ENCODE measurements around the gene KDM5B. TPM values are rescaled to one million over a fixed set of nuclear protein-coding genes. Genes with fewer than 3 reads are reported as not detected.

The KDM5B gene
- total and polyA plus RNA-seq, 9 of the 15 experiments (the other 6 are each of a cell fraction or from before 2014, with no cell fraction given), result 15.4 to 90.6 (median 57.1) TPM

GRCh38 chr1:202692959-202693555 lies 115.2 kb downstream of the KDM5B start (continued):
- TF ChIP-seq GABPA (tag; conservative IDR thresholded peaks at IDR 0.05; ENCODE audit: low read depth) (no peak), ZNF143 (CRISPR knock-in tag; IDR thresholded peaks at IDR 0.05) (peak; percentile 41; the same call in 1 of the 2 replicates), ZNF347 (CRISPR knock-in tag; IDR thresholded peaks at IDR 0.05; ENCODE audit: low read depth) (no peak), MIER1 (IDR thresholded peaks at IDR 0.05; ENCODE audit: low read depth) (peak; percentile 98), VEZF1 (CRISPR knock-in tag; IDR thresholded peaks at IDR 0.05) (peak; percentile 45), ZNF224 (CRISPR knock-in tag; IDR thresholded peaks at IDR 0.05) (peak; percentile 63; the same call in 1 of the 2 replicates), HBP1 (CRISPR knock-in tag; IDR thresholded peaks at IDR 0.05) (no peak), PURB (CRISPR knock-in tag; IDR thresholded peaks at IDR 0.05; ENCODE audit: low read depth) (no peak), MTA2 (IDR thresholded peaks at IDR 0.05; ENCODE audit: low read depth) (no peak), ZNF511 (CRISPR knock-in tag; IDR thresholded peaks at IDR 0.05) (peak; percentile 94)
- TF ChIP-seq, protein P1, sequence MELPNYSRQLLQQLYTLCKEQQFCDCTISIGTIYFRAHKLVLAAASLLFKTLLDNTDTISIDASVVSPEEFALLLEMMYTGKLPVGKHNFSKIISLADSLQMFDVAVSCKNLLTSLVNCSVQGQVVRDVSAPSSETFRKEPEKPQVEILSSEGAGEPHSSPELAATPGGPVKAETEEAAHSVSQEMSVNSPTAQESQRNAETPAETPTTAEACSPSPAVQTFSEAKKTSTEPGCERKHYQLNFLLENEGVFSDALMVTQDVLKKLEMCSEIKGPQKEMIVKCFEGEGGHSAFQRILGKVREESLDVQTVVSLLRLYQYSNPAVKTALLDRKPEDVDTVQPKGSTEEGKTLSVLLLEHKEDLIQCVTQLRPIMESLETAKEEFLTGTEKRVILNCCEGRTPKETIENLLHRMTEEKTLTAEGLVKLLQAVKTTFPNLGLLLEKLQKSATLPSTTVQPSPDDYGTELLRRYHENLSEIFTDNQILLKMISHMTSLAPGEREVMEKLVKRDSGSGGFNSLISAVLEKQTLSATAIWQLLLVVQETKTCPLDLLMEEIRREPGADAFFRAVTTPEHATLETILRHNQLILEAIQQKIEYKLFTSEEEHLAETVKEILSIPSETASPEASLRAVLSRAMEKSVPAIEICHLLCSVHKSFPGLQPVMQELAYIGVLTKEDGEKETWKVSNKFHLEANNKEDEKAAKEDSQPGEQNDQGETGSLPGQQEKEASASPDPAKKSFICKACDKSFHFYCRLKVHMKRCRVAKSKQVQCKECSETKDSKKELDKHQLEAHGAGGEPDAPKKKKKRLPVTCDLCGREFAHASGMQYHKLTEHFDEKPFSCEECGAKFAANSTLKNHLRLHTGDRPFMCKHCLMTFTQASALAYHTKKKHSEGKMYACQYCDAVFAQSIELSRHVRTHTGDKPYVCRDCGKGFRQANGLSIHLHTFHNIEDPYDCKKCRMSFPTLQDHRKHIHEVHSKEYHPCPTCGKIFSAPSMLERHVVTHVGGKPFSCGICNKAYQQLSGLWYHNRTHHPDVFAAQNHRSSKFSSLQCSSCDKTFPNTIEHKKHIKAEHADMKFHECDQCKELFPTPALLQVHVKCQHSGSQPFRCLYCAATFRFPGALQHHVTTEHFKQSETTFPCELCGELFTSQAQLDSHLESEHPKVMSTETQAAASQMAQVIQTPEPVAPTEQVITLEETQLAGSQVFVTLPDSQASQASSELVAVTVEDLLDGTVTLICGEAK (IDR thresholded peaks at IDR 0.05), result peak; percentile 49; the same call in 1 of the 2 replicates
- TF ChIP-seq, protein P1 (CRISPR knock-in tag; IDR thresholded peaks at IDR 0.05), result peak; percentile 38; the same call in 1 of the 2 replicates

Data from K562 (cell line).